ENCODE data around the gene NCKAP5L.

The NCKAP5L gene

GRCh38 chr12:49809906-49810389, 18.3 kb downstream of the NCKAP5L start:
- H3K4me3 ChIP-seq (ENCODE audit: low read length): no peak overlapping the region
- no peak for TF ChIP-seq CTCF (conservative IDR thresholded peaks at IDR 0.05; ENCODE audit: low read length)
- DNase-seq (ENCODE audit: low read depth): no peak

- DNase-seq (ENCODE audit: low read depth): peak; percentile 58
- no peak overlapping the region for H3K4me3 ChIP-seq (ENCODE audit: low read length)
- no peak for TF ChIP-seq CTCF (conservative IDR thresholded peaks at IDR 0.05; ENCODE audit: low read length)
These were observed 18.8 kb downstream of the NCKAP5L start for GRCh38 chr12:49809381-49809905.

- H3K4me3 ChIP-seq (ENCODE audit: low read length): no peak overlapping the region
- DNase-seq (ENCODE audit: low read depth): no peak
- no peak for TF ChIP-seq CTCF (conservative IDR thresholded peaks at IDR 0.05; ENCODE audit: low read length)
These were observed 19.4 kb downstream of the NCKAP5L start for GRCh38 chr12:49808686-49809380.

- no peak for TF ChIP-seq CTCF (conservative IDR thresholded peaks at IDR 0.05; ENCODE audit: low read length)
- H3K4me3 ChIP-seq (ENCODE audit: low read length): no peak overlapping the region
- DNase-seq (ENCODE audit: low read depth): no peak
These were observed 20.1 kb downstream of the NCKAP5L start for GRCh38 chr12:49807991-49808580.

GRCh38 chr12:49806877-49807276, 21.3 kb downstream of the NCKAP5L start:
- TF ChIP-seq CTCF (conservative IDR thresholded peaks at IDR 0.05; ENCODE audit: low read length): no peak
- no peak for DNase-seq (ENCODE audit: low read depth)
- H3K4me3 ChIP-seq (ENCODE audit: low read length): no peak overlapping the region

GRCh38 chr12:49806321-49806813, 21.8 kb downstream of the NCKAP5L start:
- TF ChIP-seq CTCF (conservative IDR thresholded peaks at IDR 0.05; ENCODE audit: low read length): no peak
- no peak for DNase-seq (ENCODE audit: low read depth)

GRCh38 chr12:49805409-49805808, 22.8 kb downstream of the NCKAP5L start:
- no peak for TF ChIP-seq CTCF (conservative IDR thresholded peaks at IDR 0.05; ENCODE audit: low read length)
- H3K4me3 ChIP-seq (ENCODE audit: low read length): no peak overlapping the region
- DNase-seq (ENCODE audit: low read depth): no peak

More at GRCh38 chr12:49806321-49806813, 21.8 kb downstream of the NCKAP5L start:
- H3K4me3 ChIP-seq (ENCODE audit: low read length): no peak overlapping the region

All from AG10803 (cell line).